Measurements from ENCODE around the gene MICOS13.

GRCh38 chr19:5652261-5652660, 28.1 kb downstream of the MICOS13 start:
- TF ChIP-seq CTCF (IDR thresholded peaks at IDR 0.05), result no peak
- no peak for TF ChIP-seq POLR2AphosphoS5 (IDR thresholded peaks at IDR 0.05)
- TF ChIP-seq EP300 (IDR thresholded peaks at IDR 0.05), result no peak
- TF ChIP-seq POLR2A (IDR thresholded peaks at IDR 0.05), result no peak
